GM19395 (cell line): ENCODE data around the gene CEACAM19.
"Not testable (repeated sequence)": the region's sequence is repeated elsewhere in the genome, so short reads cannot be mapped to it uniquely, and the experiment has no call there.

ENCODE experiments used
- ATAC-seq: cut with Tn5 transposase; IDR thresholded peaks from one replicate; pipeline ENCODE4 v1.9.1; 2021; ENCODE audit warnings: mild to moderate bottlenecking, moderate library complexity; ENCODE audit not compliant: unreplicated experiment

CEACAM19 gene

DNA sequence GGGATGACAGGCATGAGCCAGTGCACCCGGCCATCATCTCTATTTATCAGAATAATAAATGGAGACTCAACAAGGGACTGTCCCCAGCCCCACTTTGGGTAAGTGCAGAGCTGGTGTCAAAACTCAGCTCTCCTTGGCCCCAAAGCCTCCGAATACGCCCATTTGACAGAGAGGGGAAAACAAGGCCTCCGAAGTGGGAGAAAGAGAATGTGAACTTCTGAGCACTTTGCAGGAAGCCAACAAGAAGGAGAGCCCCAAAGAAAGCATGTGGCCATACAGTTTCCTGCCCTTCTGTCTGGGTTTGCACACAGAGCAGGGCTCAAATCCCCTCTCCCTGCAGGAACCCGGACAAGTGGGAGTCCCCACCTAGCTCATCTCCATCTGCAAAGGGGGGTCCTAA is 29.3 kb downstream of the CEACAM19 start:
- ATAC-seq, result no peak

DNA sequence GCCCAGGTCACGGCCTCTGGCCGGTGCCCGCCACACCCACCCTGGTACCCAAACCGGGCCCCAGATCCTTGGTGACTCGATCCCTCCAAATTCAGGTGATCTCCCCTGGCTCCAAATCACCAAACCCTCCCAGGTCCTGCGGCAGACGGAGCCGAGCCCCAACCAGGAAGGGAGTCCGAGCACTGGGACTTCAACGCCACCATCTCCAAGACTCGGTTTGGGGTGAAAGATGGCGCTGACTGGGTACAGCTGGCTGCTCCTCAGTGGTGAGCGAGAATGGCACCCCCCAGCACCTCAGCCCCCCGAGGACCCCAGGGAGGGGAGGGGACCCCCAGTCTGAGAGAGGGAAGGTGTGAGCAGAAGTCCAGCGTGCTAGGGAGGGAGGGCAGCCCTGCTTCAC is 29.9 kb downstream of the CEACAM19 start:
- ATAC-seq, result no peak

DNA sequence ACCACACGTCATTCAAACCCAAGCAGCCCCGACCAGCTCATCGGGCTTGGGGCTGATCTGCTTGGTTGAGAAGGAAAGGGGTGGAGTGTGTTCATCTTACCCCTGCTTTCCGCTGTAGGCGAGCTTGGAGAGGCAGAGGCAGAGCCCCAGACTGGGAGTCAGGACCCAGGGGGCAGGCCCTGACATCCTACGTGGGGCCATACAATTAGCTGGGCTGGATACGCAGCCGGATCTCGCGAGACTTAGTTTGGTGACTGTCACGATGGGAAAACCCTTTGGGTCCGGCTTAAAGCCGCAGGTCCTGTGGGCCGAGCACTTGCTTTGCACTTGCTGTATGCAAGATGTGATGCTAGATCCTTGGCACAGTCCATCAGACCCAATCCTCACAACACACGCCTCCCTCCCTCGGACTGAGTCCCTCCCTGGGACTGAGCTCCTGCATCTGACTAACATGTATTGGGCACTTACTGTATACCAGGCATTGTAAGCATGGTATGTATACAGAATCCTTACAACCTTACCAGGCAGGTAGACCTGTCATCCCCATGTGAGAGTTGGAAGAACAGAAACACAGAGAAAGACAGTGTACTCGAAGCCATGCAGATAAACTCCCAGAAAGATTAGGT is 31.4 kb downstream of the CEACAM19 start:
- no peak for ATAC-seq

DNA sequence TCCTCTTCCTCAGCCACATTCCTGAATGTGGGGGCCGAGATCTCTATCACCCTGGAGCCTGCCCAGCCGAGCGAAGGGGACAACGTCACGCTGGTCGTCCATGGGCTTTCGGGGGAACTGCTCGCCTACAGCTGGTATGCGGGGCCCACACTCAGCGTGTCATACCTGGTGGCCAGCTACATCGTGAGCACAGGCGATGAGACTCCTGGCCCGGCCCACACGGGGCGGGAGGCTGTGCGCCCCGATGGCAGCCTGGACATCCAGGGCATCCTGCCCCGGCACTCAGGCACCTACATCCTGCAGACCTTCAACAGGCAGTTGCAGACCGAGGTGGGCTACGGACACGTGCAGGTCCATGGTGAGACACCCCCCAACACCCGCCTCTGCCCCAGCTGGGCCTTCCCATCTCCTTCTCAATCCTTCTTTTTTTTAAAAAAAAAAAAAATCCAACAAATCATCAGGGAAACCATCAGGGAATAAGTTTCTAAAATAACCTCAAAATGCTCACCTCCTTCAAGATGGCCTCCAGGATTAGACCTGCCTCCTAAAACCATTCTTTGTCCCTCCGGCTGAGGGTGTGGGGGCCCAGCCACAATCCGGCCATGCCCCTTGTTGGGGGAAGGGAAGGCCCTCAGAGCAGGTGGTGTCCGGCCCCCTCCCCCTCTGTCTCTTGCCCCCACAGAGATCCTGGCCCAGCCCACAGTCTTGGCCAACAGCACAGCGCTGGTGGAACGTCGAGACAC is 32.2 kb downstream of the CEACAM19 start:
- ATAC-seq, result no peak

DNA sequence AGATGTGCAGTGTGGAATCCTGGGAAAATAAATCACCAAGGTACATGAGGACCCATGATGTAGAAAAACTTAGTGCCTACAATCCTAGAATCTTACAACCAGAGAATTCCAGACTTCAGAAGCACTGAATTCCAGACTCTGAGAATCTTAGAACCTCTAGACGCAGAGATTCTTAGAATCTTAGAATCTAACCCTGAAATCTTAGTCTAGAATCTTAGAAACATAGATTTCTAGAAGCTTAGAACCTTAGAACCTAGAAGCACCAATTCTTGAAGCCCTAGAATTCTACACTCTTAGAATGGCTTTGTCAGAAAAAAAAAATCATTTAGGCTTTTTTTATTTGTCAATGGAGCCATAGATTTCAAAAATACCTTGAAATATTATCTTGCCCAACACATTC is 33.7 kb downstream of the CEACAM19 start:
- ATAC-seq, result no peak

DNA sequence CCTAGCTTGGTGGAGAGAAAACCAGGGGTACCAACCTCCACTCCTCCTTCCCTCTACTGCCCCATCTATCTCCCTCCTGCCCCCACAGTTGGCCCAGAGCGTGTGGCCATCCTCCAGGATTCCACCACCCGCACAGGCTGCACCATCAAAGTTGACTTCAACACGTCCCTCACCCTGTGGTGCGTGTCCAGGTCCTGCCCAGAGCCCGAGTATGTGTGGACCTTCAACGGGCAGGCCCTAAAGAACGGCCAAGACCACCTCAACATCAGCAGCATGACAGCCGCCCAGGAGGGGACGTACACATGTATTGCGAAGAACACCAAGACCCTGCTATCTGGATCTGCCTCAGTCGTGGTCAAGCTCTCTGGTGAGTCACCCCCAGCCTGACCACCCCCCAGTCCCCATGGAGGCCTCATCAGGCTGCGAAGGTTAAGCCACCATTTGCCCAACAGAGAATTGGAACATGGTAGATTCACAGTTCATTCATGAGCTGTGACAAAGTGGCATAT is 34.3 kb downstream of the CEACAM19 start:
- no peak for ATAC-seq

DNA sequence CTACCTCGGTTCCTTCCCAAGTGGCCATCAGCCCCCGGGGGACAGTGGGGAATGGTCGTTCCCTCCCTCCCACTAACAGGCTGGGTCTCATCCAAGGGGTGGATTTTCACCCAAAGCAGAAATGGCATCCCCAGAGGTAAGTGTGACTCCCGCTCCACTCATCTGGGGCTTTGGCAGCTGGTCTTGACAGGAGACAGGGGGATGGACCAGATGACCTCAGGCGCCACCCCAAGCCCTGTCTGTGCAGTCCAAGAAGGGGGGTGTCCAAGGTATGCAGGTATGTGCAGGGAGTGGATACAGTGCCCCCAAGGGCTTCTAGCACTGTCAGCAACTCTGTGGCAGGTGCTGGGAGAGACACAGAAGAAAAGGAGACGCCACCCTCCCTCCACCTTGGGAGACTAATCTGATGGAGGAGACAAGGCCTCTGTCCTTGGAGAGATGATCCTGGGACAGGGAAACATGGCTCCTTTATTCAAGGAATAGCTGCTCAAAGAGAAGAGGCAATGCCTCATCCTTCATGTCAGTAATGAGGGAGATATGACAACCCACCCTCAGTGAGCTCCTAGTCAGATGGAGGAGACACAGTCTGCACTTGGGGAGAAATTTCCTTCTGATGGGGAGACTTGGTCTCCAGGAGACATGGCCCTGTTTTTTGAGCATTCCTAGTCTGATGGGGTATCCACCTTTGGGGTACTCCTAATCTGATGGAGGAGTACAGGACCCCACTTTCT is 35.4 kb downstream of the CEACAM19 start:
- ATAC-seq, result no peak

DNA sequence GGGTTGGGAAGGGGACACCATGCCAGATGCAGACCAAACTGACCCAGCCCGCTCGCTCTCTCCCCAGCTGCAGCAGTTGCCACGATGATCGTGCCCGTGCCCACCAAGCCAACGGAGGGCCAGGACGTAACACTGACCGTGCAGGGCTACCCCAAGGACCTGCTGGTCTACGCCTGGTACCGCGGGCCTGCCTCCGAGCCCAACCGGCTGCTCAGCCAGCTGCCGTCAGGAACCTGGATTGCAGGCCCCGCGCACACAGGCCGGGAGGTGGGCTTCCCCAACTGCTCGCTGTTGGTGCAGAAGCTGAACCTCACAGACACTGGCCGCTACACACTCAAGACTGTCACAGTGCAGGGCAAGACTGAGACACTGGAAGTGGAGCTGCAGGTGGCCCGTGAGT is 36.5 kb downstream of the CEACAM19 start:
- no peak for ATAC-seq

DNA sequence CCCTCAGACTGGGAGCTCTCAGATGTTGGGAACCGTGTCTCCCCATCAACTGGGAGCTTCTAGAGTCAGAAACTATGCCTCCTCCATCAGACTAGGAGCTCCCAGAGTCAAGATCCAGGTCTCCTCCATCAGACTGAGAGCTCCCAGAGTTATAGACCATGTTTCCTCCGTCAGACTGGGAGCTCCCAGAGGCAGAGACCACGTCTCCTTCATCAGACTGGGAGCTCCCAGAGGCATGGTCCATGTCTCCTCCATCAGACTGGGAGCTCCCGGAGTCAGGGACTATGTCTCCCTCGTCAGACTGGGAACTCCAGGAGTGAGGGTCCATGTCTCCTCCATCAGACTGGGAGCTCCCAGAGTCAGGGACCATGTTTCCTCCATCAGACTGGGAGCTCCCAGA is 37.7 kb downstream of the CEACAM19 start:
- no peak for ATAC-seq

DNA sequence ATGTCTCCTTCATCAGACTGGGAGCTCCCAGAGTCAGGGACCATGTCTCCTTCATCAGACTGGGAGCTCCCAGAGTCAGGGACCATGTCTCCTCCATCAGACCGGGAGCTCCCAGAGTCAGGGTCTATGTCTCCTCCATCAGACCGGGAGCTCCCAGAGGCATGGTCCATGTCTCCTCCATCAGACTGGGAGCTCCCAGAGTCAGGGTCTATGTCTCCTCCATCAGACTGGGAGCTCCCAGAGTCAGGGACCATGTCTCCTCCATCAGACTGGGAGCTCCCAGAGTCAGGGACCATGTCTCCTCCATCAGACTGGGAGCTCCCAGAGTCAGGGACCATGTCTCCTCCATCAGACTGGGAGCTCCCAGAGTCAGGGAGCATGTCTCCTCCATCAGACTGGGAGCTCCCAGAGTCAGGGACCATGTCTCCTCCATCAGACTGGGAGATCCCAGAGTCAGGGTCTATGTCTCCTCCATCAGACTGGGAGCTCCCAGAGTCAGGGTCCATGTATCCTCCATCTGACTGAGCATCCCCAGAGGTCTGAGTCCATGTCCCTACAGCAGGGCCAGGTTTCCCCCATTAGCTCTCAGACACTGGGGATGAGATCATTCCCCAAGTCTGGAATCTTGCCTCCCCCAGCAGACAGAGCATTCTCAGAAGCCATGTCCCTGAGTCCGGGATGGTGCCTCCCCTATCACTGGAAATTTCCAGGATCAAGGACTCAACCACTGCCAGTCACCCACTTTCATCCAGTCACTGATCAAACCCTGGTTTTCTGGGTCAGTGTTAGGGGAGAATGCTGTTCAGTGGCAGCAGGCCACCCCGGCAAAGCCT is 38.4 kb downstream of the CEACAM19 start:
- not testable (repeated sequence) for ATAC-seq

DNA sequence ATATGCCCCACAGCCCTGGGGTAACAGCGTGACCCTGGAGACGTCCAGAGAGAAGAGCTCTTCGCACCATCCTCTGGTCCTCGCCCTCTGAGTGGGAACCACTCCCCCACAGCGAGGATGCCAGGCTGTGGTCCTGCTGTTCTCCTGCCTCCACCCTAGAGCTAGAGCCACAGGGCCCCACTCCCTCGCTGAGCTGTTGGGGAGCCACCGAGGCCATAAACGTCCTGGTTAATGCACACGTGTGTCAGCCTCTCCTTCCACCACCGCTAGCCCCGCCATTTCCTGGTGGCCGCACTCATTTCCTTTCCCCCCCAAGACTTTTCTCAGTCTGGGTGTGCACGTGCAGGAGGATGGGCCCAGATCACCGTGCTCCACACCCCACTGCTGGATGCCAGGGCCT is 39.2 kb downstream of the CEACAM19 start:
- ATAC-seq, result no peak

DNA sequence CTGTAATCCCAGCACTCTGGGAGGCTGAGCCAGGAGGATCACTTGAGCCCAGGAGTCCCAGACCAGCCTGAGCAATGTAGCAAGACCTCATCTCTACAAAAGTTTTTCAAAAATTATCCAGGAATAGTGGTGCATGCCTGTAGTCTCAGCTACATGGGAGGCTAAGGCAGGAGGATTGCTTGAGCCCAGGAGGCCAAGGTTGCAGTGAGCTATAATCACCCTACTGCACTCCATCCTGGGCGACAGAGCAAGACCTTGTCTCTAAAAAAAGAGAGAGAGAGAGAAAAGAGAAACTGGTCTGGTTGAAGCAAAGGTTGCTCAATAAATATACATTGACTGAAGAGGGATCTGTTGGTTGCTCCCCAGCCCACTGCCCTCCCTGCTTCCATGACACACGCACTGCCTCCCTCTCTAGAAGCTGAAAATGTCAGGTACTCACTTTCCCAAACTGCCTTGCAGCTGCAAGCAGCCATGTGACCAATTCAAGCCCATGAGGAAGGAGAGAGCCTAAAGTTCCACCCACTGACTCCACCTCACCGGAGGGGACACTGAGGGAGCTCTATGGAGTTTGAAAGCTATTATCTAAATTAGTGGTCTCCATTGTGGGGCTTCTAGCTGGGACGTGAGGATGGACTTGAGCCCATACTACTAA is 41.7 kb downstream of the CEACAM19 start:
- ATAC-seq, result no peak

DNA sequence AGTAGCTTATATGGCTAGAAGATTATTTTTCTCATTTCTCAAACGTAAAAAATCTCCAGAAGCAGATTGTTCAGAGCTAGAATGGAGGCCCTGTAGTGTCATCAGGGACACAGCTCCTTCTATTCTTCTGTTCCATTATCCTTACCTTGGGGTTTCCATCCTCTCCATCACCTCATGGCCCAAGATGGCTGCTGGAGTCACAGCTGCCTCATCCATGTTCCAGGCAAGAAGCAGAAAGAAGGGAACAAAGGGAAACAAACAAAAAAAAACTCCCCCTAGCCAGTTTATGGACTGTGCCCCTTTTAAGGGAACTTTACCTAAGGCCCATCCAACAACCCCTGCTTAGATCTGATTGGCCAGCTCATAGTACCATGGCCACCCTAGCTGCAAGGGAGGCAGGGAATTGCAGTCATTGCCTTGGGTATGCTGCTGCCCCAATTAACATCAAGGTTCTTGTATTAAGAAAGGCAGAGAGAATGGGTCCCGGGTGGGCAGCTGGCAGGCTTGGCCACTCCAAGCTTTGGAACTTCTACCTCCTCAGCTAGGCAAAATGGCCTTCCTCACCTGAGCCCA is 43.4 kb downstream of the CEACAM19 start:
- ATAC-seq, result no peak

DNA sequence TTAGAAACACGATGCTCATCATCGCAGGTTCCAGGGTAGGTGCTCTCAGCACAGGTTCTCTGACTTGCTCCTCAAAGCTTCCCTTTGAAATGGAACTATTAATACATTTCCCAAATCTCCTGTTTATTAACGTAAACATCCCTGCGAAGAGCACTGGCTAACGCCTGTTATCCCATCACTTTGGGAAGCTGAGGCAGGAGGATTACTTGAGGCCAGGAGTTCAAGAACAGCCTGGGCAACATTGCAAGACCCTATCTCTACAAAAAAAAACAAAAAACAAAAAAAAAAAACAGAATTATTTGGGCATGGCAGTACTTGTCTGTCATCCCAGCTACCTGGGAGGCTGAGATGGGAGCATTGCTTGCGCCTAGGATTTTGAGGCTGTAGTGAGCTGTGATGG is 46.3 kb downstream of the CEACAM19 start:
- no peak for ATAC-seq

DNA sequence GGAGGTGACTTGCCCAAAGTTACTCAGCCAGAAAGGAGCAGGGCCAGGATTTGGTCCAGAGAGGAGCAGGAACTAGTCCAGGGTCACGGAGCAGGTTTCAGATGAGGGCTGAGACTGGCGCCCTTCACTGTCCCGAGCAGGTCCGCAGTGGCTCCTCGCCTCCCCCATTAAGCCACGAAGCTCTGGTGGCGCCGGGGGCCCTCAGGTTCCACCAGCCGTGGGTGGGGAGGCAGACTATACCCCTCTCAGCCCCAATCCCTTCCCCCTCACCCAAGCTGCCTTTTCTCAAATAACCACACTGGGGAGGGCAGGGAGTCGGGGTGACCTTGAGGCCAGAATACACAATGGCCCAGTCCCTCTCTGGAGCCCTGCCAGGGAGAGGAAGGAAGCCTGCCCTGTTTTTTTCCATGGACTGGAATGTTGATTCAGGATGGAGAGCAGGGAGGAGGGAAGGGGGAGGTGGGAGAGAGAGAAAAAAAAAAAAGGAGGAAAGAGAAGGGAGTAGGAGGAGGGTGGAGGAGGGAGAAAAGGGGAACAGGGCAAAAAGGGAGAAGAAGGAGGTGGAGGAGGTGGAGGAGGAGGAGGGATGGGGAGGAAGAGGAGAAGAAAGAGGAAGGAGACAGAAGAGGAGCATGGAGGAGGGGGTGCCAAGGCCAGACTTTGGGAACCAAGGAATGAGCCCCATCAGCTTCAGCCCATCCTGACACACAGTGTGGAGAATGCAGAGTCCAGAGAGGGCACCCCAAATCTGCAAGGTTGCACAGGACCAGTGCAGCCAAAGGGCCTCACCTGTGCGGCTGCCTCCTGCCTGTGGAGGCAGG is 47.4 kb downstream of the CEACAM19 start:
- ATAC-seq, result no peak

DNA sequence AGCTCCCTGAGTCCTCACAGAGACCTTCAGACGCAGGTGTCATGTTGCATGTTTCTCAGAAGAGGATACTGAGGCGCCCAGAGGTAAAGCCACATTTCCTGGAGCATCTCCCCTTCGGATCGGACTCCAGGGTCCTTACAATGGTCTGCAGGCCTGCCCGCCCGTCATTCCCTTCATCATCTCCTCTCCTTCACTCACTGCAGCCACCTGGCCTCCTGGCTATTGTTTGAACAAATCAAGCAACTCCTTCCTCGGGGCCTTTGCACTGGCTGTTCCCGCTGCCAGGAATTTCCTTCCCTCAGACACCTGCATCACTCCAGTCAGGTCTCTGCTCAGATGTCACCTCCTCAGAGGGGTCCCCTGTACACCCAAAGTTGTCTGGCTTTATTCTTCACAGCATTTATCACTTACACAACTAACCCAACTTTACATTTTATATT is 48.0 kb downstream of the CEACAM19 start:
- no peak for ATAC-seq

DNA sequence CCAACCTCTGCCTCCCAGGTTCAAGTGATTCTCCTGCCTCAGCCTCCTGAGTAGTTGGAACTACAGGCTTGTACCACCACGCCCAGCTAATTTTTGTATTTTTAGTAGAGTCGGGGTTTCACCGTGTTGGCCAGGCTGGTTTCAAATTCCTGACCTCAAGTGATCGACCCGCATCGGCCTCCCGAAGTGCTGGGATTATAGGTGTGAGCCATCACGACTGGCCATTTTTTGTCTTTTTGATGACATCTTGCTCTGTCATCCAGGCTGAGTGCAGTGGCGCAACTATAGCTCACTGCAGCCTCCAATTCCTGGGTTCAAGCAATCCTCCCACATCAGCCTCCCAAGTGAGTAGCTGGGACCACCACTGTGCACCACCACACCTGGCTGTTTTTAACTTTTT is 49.1 kb downstream of the CEACAM19 start:
- ATAC-seq, result not testable (repeated sequence)

DNA sequence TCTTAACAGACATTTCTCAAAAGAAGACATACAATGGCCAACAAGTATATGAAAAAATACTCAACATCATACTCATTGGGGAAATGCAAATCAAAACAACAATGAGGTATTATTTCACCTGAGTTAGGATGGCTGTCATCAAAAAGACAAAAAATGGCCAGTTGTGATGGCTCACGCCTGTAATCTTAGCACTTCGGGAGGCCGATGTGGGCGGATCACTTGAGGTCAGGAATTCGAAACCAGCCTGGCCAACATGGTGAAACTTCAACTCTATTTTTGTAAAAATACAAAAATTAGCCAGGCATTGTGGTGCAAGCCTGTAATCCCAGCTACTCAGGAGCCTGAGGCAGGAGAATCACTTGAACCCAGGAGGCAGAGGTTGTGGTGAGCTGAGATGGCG is 49.7 kb downstream of the CEACAM19 start:
- no peak for ATAC-seq

DNA sequence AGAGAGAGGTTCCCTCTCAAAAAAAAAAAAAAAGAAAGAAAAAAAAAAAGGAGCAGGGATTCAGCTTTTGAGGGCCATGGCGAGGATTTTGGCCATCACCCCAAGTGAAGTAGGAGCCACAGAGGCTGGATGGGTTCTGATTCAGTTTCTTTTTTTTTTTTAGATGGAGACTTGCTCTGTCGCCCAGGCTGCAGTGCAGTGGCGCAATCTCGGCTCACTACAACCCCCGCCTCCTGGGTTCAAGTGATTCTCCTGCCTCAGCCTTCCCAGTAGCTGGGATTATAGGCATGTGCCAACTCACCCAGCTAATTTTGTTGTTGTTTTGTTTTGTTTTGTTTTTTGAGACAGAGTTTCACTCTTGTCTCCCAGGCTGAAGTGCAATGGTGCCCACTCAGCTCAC is 50.1 kb downstream of the CEACAM19 start:
- ATAC-seq, result not testable (repeated sequence)
